Activated CD8-positive, alpha-beta memory T cell treated with anti-CD3 and anti-CD28 coated beads for 4 hours (primary cell): Measurements from ENCODE around the gene REG3A.

ENCODE experiments used
- DNase-seq, 2 donors: peaks; one replicate each; pipeline ENCODE4 v3.0.0-alpha.2; 2020; ENCODE audit warnings: low read depth in 2 of 2

Gene REG3A

GRCh38 chr2:79159653-79160052, at the start of gene REG3A:
TSS of gene REG3A (minus strand) at chr2:79159753. CDS start at chr2:79159405, 348 bp downstream.
- DNase-seq, result no peak

DNA sequence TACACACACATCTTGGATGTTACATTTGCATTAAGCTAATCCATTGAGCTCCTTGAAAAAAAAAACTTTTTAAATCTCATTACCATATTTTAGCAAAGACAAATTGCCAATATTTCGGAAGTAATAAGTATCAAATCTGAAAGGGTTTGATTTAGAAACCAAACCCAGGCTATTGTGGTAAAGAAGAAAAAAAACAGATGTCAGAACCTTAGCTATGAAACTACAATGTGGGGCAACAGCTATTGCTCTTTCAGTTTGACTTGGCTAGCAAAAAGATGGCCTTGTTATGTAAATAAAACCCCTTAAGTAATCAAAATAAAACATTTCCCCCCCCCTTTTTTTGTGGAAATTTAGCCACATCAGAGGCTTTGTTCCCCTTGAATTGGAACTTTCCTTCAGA, 41.2 kb upstream of the REG3A start:
- DNase-seq, result no peak

DNA sequence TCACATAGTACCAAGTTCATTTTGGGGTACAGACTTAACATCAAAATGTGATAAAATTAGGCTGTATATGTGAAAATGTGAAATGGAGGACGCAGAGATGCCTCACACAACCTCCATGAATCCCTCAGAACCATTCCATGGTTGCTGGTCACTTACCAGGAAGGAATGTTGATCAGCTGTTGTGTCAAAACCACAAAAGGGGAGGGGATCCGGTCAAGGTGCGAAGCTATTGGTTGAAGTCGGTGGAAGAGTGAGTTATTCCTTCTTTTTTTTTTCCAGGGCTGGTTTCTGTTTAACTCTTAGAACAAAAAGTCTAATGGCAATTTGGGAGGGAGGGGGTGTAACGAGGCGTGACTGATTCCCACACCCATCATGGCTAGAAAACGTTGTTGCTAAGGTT, 32.3 kb upstream of the REG3A start:
- no peak for DNase-seq

DNA sequence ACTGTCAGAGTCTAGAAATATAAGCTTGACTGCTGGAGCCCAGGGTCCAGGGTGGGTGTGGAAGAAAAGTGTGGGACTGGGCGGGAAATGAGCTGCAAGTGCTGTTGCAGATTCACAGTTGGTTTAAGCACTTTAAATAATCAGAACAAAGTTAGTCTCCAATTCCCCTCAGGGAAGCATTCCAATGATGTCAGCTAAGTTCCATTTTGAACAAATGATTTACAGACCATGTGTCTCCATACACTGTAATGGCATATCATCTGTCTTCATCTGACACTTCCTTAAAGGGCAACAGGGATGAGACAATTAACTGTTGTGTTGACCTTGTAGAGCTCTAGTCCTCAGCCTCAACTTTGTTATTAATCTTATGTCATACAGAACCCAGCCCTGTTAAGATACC, 31.5 kb upstream of the REG3A start:
- no peak for DNase-seq

DNA sequence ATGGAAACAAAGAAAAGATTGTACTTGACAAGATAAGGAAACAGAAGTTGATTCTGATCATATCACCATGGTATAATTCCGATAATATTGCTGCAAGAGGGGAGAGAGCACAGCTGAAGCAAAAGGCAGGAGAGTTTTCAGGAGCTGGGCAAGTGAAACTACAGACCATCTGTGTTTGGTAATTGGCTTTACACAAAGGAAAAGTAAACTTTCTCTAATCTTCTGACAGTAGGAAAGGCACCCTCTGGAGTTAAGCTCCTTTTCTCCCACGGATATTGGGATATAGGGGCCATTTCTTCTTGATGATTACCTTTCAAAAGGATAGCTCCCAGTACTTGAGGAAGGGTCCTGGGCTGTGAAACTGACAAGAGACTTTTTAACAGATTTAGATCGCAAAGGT, 29.9 kb upstream of the REG3A start:
- DNase-seq, result no peak

DNA sequence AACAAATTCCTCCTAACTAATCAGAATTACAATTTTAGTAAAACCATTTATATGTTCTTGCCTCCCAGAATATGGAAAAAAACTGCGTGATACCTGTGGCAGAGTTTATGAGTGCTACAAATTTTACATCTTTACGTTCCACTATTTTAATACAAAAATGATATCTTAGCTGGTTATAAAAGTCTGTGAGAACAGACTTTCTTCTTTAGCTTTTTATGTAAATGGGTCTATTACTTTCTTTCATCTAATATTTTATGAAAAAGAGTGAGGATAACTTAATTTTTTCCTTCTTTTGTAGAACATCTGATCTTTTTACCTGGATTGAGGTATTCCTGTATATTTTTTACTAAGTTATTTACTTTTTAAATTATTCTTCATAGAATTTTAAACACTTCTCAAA, 22.1 kb upstream of the REG3A start:
- DNase-seq, result no peak

DNA sequence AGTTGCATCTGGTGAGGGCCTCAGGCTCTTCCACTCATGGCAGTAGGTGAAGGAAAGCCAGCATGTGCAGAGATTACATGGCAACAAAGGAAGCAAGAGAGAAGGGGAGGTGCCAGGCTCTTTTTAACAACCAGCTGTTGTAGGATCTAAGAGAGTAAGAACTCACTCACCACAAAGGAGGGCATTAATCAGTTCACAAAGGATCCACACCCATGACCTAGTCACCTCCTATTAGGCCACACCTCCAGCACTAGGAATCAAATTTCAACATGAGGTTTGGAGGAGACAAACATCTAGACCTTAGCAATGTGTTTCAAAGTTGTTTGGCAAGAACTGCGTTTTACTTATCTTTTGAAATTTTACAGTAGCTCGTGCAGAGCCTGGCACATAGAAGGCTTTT, 20.5 kb upstream of the REG3A start:
- DNase-seq, result no peak

- no peak for DNase-seq
Observed at GRCh38 chr2:79179036-79179435, 19.5 kb upstream of the REG3A start.

DNA sequence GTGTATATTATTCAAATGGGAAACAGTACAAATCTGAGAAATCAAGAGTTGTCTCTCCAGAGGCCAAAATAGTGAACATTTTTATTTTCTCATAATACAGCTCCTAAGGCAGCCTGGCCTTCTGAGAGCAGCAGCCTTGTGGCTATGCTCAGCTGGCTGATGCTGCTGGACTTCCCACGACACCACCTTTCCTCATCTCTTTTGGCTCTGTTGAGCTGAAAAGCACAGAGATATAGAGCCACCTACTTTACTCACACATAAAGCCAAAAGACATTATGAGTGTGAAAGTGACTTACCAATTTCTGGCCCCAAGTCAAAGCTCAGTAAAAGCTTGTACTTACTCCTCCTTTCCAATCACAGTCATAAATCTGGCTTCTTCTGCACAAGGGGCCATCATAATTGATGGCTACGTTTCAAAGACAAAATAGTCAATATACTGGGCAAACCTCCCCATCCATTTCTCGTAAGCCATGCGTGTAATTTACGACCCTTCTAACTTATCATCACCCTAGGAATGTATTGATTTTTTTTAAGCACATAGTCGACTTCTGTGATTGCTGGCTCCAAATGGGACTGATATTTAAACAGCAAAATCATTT, 18.6 kb upstream of the REG3A start:
- DNase-seq, result no peak

- no peak for DNase-seq
Observed at GRCh38 chr2:79171348-79171958, 11.9 kb upstream of the REG3A start.

DNA sequence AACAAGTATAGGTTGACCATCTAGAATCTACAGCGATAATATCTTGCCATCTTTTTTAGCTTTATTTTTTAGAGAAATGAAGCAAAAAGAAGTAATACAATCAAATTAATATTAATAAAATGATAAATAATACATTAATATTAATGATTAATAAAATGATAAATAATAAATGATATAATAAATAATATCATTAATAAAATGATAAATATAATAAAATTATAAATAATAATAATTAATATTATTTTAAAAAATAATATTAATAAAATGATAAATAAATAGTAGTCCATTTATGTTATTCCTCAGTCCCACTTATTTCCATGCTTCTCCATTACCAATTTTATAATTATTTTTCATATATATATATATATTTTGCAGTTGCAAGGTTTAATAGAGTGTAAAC, 3.2 kb upstream of the REG3A start:
- no peak for DNase-seq

DNA sequence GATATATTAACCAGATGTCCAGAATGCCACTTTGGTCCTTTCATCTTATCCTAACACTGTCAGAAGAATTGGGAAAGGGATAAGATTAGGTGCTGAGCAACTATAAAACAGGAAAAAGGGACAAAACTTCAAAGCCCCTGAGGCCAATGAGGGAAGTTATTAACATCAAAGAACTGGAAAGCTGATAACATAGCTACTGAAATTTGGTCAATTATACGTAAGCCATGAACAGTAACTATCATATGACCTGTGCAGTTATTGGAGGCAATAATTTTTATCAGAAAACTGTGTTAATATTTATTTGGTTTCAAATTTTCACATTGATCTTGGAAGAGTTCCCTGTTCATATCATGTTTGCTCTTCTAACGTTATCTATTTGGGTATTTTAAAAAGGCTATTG, 2.6 kb upstream of the REG3A start:
- DNase-seq, result no peak

DNA sequence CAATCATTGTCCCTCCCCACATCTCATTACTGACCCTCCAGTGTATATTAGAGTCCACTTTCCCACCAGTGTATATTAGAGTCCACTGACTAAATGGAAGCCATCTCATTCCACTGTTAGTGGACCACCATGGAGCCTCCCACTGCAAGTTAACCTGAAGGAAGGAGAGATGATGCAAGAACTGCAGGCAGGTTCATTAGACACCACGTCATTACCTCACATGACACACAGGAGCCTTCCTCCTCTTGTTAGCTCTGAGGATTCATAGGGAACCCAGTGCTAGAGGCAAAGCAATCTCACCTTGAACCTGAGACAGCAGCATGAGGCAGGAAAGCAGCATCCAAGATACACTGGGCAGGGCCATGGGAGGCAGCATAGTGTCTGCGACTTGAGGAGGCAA, 523 bp downstream of the REG3A start:
- no peak for DNase-seq

GRCh38 chr2:79155826-79156476, 3.6 kb downstream of the REG3A start:
- DNase-seq, result no peak

GRCh38 chr2:79139423-79139822, 20.1 kb downstream of the REG3A start:
- no peak for DNase-seq

DNA sequence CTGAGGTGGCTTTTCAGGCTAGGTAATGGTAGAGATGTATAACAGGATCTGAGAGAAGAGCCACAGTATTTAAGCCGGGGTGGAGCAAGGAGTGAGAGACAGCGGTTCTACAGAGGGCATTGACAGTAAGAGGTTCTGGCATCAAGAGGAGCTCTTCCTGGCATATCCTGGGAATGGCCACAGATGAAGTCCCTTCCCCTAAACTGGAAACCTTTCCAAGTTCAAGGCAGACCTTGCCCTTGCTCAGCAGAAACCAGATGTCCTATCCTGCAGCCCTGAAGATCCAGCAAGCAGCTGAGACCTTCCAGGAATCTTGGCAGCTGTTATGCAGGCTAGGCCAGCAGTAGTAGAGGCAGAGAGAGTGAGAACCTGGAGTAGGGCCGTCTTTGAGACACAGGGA, 21.2 kb downstream of the REG3A start:
- no peak for DNase-seq

- no peak for DNase-seq
Observed at GRCh38 chr2:79131687-79132086, 27.9 kb downstream of the REG3A start.

DNA sequence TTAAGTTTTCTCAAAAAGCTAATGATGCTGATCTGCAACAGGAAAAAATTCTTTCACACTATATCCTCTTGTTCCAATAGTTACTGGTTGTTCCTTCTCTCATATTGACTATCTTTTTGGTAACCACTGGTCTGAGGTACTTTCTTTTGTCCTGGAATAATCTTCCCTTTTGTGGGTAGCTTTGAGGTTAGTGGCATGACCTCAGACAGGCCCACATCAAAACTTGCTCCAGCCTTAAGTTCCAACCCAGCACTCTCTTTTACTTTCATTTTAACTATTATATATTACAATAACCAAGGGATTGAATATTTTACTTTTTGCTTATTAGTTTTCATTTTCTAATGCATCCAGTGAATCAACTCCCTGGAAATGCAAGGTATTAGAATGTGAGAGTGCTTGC, 29.7 kb downstream of the REG3A start:
- no peak for DNase-seq

DNA sequence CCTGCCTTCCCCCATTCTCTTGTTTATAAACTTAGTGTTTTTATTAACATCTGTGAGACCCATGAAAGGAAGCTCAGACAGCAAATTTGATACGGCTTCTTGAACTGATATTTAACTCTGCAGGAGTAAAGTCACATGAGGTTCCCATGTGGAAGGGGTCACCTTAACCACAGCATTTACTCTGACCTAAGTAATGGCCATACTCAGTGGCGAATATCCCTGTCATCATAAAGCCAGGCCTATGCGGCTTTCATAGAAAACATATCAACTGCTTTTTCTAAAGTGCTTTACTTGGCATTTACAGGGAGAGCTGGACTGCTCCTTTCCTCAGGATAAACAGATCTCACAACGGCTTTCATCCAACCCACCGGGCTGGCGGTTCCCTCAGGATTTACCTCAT, 30.3 kb downstream of the REG3A start:
- no peak for DNase-seq

DNA sequence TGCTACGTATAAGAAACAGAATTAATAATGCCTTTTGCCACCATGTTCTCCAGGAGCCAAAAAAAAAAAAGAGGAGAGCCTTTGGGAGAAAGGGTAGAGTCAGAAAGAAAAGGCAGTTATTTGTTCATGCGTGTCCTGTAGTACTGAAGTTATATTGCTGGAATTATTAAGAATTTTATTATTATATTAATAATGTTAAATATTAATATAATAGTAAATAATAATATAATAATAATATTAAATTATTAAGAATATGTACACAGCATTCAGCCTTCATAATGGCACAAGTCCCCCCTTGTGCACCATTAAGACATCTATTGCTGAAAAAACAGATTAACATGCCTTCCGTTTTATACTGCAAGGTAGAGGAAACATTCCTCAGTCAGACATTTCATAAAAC, 31.1 kb downstream of the REG3A start:
- DNase-seq, result no peak

DNA sequence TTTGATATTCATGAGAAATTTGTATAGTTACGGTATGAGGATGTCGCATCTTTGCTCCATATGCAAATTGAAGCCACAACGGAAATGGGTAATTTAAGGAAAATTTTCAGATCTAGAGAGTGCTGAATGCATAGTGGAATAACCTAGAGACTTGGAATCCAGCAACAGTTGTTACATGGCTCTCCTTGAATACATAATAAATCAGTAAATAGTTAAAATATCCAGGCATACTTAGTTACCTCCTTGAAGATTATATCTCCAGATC, 33.9 kb downstream of the REG3A start:
- no peak for DNase-seq

GRCh38 chr2:79124907-79125720, 34.4 kb downstream of the REG3A start:
- no peak for DNase-seq

DNA sequence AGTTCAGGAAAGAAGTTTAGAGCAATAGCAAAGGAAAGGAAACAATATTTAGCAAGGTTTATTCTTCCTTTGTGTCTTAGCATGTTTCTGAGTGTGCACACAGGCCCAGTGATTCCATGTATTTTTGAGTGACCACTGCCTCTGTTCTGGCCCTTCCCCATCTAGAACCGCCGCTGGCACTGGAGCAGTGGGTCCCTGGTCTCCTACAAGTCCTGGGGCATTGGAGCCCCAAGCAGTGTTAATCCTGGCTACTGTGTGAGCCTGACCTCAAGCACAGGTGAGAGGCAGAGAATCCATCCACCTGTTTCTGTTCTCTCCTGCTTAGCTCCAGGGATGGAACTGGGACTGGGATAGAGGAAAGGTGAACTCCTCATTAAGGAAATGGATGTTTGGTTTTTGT, 36.9 kb downstream of the REG3A start:
- no peak for DNase-seq
